NCI-H187 treated with DMSO at 0.1 percent for 48 hours (cell line): ENCODE measurements around the gene CTAGE8.
"Not testable (repeated sequence)": the region's sequence is repeated elsewhere in the genome, so short reads cannot be mapped to it uniquely, and the experiment has no call there.

ENCODE experiments used
- DNase-seq: peaks from one replicate; lab custom pipeline; 2025; lab: John Stamatoyannopoulos, UW

Gene CTAGE8, protein sequence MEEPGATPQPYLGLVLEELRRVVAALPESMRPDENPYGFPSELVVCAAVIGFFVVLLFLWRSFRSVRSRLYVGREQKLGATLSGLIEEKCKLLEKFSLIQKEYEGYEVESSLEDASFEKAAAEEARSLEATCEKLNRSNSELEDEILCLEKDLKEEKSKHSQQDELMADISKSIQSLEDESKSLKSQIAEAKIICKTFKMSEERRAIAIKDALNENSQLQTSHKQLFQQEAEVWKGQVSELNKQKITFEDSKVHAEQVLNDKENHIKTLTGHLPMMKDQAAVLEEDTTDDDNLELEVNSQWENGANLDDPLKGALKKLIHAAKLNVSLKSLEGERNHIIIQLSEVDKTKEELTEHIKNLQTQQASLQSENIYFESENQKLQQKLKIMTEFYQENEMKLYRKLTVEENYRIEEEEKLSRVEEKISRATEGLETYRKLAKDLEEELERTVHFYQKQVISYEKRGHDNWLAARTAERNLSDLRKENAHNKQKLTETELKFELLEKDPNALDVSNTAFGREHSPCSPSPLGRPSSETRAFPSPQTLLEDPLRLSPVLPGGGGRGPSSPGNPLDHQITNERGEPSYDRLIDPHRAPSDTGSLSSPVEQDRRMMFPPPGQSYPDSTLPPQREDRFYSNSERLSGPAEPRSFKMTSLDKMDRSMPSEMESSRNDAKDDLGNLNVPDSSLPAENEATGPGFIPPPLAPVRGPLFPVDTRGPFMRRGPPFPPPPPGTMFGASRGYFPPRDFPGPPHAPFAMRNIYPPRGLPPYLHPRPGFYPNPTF

GRCh38 chr7:144269188-144269587 is at the start of gene CTAGE8:
CTAGE8 (minus strand) TSS chr7:144269288; CDS start chr7:144269250, 38 bp downstream.
- DNase-seq: not testable (repeated sequence)

GRCh38 chr7:144317537-144317936 is 48.4 kb upstream of the CTAGE8 start:
- not testable (repeated sequence) for DNase-seq

DNA sequence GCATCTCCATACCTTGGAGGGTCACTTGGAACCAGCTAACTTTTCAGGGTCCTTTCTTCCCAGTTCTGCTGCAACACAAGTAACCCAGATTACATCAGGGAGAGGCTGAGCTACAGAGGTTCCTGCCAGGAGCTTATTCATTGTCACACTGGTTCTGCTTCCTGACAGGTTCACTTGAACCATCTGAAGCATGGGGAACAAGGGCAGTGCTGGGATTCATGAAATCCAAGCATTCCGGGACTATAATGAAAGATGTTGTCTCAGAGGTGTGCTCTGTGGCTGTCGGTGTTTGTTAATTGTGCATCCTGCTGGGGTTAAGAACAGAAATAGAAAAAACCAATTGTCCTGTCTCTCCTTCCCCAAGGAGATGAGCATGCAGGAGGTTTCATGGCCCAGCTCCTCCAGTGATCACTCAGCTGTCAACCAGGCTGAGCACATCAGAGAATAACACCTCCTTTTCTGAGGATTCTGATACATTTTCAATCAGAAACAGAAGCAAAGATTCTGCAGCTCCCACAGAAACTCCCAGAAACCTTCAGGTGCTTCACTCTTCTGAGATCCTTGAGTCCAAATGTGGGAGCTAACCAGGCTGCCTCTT is 42.9 kb upstream of the CTAGE8 start, which contains the start of gene OR2A1:
Gene OR2A1 (plus strand): TSS at position 548 of the 598 bp plus-strand sequence. CDS start 5,706 bp downstream, outside the sequence.
- DNase-seq: not testable (repeated sequence)

- not testable (repeated sequence) for DNase-seq
Measured at GRCh38 chr7:144311218-144311617, 42.1 kb upstream of the CTAGE8 start.

DNA sequence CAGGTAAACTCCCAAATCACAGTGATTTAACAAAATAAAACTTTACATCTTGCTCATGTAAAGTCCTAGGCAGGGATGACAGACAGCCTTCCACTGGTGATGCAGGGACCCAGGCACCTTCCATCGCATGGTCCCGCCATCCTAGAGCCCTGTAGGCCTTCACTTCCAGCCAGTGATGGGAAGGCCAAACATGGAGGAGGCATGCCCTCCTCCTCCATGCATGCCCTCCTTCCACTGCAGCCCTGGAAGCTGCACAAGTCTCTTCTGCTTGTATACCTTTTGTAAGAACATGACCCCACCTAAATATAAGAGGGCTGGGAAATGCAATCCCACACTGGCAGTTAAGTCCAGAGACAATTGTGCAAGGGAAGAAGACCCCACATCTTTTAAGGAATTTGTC is 40.6 kb upstream of the CTAGE8 start:
- DNase-seq: not testable (repeated sequence)

- not testable (repeated sequence) for DNase-seq
Measured at GRCh38 chr7:144305156-144305555, 36.1 kb upstream of the CTAGE8 start.

- DNase-seq: not testable (repeated sequence)
Measured at GRCh38 chr7:144303607-144304006, 34.5 kb upstream of the CTAGE8 start.

DNA sequence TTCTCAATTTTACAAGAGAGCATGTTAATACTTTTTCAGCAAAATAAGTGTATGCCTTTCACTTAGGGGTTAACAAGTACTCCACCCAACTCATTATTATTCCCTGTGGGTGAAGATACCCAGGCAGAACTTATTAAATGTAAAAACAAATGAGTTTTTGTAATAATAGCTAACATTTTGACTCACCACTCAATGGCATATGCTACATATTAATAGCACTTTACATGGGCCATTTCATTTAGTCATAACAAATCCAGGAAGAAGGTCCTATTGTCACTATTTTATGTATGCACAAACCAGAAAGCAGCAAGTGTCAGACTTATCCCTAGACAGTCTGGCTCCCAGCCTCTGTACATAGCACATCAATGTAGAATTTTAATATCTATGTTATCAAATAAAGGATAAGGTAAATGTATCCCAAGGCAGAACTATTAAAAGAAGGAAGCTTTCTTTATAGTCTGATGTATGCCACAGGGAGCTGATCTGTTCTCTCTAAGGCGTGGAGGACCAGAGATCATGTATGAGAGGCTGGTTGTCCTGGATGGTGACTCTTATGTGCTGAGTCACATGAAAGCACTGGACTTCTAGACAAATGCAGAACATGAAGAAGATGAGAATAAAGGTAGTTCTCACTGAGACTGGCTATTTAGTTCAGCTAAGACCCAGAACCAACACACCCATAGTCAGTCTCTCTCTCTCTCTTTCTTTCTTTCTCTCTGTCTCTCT is 33.7 kb upstream of the CTAGE8 start:
- not testable (repeated sequence) for DNase-seq

- not testable (repeated sequence) for DNase-seq
Measured at GRCh38 chr7:144293794-144294499, 24.9 kb upstream of the CTAGE8 start.

DNA sequence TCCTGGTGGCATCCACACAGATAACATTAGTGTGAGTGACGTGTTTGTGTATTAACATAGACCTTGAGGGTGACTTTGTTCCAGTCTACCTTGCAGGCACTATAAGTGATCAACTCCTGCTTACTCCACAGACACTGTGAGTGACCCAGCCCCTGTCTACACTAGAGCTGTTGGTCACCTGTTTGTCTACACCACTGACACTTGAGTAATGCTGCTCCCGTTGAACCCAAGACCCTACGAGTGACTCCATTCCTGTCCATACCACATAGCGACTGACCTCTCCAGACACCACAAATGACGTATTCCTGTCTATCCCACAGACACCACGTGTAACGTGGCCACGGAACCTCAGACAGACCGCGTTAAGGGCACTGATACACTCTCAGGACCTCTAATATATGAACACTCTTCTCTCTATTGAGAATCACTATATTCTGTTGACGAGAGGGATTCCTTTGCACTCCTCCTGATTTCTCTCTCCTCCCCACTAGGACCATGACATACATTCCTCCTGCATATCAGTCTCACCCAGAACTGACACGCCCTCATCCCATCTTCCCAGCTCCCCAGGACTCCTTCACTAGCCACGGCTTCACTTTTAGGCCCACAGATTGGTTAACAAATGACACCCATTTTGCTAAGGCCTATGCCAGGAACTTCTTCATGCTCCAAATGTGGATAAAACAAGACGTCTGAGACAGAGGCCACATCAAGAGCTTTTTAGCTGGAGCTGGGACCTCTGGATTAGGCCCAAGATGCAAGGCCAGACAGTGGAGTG is 23.5 kb upstream of the CTAGE8 start:
- not testable (repeated sequence) for DNase-seq

DNA sequence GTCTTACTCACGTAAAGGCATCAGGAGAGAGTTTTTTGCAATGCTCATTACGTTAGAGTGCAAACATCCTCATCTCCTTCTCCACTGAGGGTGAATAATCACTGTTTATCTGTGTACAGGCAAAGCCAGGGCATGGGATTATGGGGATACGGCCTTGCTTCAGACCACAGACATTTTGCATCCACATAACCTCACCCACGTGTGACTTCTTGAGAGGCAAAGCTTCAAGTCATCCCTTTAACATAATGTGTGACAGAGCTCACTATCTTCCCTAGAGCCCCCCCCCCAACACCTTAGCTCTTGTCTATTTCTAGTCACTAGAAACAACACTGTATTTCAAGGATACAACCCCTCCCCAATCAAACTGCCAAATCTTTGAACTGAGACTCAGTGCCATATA is 22.5 kb upstream of the CTAGE8 start:
- DNase-seq: not testable (repeated sequence)

- DNase-seq: not testable (repeated sequence)
Measured at GRCh38 chr7:144287171-144287784, 18.2 kb upstream of the CTAGE8 start.

- DNase-seq: not testable (repeated sequence)
Measured at GRCh38 chr7:144283716-144284115, 14.6 kb upstream of the CTAGE8 start.

GRCh38 chr7:144282490-144282889 is 13.4 kb upstream of the CTAGE8 start:
- DNase-seq: not testable (repeated sequence)

DNA sequence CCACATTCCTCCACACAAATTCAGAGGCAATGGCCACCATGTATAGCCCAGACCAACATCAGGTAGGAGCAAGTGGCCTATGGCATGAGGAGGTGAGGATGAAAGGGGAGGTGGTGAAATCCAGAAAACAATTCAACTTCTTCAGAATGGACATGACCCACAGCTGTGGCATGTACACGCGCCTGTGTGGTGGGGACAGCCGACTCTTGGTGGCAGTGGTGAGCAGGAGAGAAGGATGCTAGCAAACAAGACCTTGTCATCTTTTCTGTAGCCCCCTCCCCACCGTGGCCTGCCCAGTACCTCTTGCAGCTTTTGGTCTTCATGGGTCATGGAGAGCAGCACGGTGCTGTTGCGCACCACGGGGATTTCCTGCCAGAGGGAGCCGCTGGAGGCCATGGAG is 12.9 kb upstream of the CTAGE8 start:
- DNase-seq: not testable (repeated sequence)

DNA sequence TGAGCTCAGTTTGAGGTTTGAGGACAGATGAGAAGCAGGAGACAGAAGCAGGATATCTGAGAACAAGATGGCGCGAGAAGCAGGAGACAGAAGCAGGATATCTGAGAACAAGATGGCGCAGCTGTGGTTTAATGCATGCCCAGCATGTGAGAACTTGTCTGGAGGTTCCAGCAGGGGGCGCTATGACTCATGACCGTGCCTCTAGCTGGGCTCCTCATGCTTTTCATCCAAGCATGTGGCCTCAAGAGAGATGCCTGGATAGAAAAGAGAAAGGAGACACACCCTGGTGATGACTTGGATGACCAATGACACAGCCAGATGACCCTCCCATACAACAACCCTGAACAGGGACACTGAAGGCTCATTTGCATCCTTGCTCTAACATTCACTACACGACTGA is 10.9 kb upstream of the CTAGE8 start:
- DNase-seq: not testable (repeated sequence)

GRCh38 chr7:144275281-144275680 is 6.2 kb upstream of the CTAGE8 start:
- not testable (repeated sequence) for DNase-seq

- not testable (repeated sequence) for DNase-seq
Measured at GRCh38 chr7:144264692-144265091, 4.4 kb downstream of the CTAGE8 start, which contains the start of gene OR2A7. OR2A7 (minus strand) TSS chr7:144264792; CDS start chr7:144259628, 5,164 bp downstream.

- not testable (repeated sequence) for DNase-seq
Measured at GRCh38 chr7:144262128-144262527, 7.0 kb downstream of the CTAGE8 start.
